ENCODE measurements around the gene CCDC182. TPM values are rescaled to one million over a fixed set of nuclear protein-coding genes. Genes with fewer than 3 reads are reported as not detected.

CCDC182 gene
- total RNA-seq, 4 donors from 2014 or later = not detected

GRCh38 chr17:57744195-57745170 is 616 bp downstream of the CCDC182 start:
- Histone ChIP-seq H3K9me3 (no peaks in the 10 kb centered on the region), H3K27ac (no peak overlapping the region), H3K4me3 (no peak overlapping the region), H3K27me3 (no peaks in the 10 kb centered on the region), H3K36me3 (no peaks in the 10 kb centered on the region), H3K4me1 (no peaks in the 10 kb centered on the region)
- TF ChIP-seq POLR2AphosphoS5 (IDR thresholded peaks at IDR 0.05) (no peak), EP300 (IDR thresholded peaks at IDR 0.05; ENCODE audit: low read depth) (no peak), POLR2A (IDR thresholded peaks at IDR 0.05) (no peak)
- TF ChIP-seq, protein P1, sequence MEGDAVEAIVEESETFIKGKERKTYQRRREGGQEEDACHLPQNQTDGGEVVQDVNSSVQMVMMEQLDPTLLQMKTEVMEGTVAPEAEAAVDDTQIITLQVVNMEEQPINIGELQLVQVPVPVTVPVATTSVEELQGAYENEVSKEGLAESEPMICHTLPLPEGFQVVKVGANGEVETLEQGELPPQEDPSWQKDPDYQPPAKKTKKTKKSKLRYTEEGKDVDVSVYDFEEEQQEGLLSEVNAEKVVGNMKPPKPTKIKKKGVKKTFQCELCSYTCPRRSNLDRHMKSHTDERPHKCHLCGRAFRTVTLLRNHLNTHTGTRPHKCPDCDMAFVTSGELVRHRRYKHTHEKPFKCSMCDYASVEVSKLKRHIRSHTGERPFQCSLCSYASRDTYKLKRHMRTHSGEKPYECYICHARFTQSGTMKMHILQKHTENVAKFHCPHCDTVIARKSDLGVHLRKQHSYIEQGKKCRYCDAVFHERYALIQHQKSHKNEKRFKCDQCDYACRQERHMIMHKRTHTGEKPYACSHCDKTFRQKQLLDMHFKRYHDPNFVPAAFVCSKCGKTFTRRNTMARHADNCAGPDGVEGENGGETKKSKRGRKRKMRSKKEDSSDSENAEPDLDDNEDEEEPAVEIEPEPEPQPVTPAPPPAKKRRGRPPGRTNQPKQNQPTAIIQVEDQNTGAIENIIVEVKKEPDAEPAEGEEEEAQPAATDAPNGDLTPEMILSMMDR (IDR thresholded peaks at IDR 0.05) = no peak
- intact Hi-C loops (cut with DNase I; ENCODE audit: low total_unique reads) (loop anchor here (5.0 to 10.0 kb wide), 2 partner anchors 502 to 610 kb away; no protein-coding TSS in a partner anchor), in situ Hi-C loops (cut with MboI; ENCODE audit: low pct_ligation_motif_present in 1 of 4, low pct_unique_long_range_greater_than_20kb in 1 of 4, low sequenced_read_pairs in 3 of 4) (loop anchor here in 3 of 4 donors (10.0 to 25.0 kb wide), 5 partner anchors 500 to 620 kb away; no protein-coding TSS in a partner anchor)
- DNase-seq = no peak
- WGBS, 2 donors (ENCODE audit: low coverage in 1 of 2) = 74 to 84% methylated on average over 5 to 26 of the region's 26 CpGs

- Histone ChIP-seq H3K27ac (no peak overlapping the region), H3K27me3 (no peaks in the 10 kb centered on the region), H3K4me1 (no peaks in the 10 kb centered on the region), H3K4me3 (no peak overlapping the region), H3K36me3 (no peaks in the 10 kb centered on the region), H3K9me3 (no peaks in the 10 kb centered on the region)
- intact Hi-C loops (cut with DNase I; ENCODE audit: low total_unique reads) (loop anchor here (10.0 kb wide), 1 partner anchor 605 kb away; no protein-coding TSS in a partner anchor), in situ Hi-C loops (cut with MboI; ENCODE audit: low pct_ligation_motif_present in 1 of 4, low pct_unique_long_range_greater_than_20kb in 1 of 4, low sequenced_read_pairs in 3 of 4) (loop anchor here in 3 of 4 donors (10.0 to 25.0 kb wide), 5 partner anchors 495 to 615 kb away; no protein-coding TSS in a partner anchor)
- no peak for DNase-seq
- TF ChIP-seq POLR2A (IDR thresholded peaks at IDR 0.05) = no peak
- no peak for TF ChIP-seq EP300 (IDR thresholded peaks at IDR 0.05; ENCODE audit: low read depth)
- no peak for TF ChIP-seq POLR2AphosphoS5 (IDR thresholded peaks at IDR 0.05)
- TF ChIP-seq, protein P1 (IDR thresholded peaks at IDR 0.05) = no peak
- WGBS, 2 donors (ENCODE audit: low coverage in 1 of 2) = 49% methylated on average over 2 of the region's 2 CpGs; no CpG with 5 or more reads in 1 of the 2 donors
Observed at GRCh38 chr17:57740235-57740528, 4.9 kb downstream of the CCDC182 start.

DNA sequence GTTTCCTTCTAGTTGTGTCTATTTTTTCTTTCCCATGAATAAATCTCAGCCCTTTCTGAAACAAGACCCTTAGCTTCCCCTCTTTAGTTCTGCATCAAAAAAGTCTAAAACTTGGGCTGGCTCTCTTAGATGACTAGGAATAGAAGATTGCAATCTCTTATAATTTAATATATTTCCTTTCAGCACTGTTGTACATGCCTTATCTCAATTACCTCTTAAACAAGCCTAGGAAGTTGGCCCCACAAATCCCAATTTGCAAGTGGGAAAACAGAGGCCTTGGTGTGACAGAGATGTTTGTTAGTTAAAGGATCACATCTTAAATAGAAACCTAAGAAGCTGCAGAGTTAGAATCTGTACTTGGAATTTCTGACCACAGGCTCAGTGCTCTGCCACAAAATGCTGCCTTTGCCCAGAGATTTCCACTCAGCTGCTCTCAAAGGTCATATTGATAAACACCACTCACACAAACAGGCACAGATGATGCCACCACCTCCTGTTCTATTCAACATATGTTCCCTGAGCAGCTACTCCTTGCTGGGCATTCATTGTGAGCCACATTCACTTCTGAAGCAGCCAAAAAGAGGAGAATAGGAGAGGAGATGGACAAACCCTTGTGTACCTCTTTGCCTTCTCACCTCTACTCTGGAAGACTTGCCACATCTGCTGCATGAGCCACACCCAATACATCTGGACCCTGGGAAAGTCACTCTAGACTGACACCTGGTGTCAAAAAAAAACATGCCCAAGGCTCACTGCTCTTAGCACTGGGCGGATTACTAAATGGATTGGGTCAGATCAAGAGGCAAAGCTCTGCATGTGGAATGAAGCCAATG is 5.5 kb downstream of the CCDC182 start:
- TF ChIP-seq POLR2A (IDR thresholded peaks at IDR 0.05) = no peak
- TF ChIP-seq POLR2AphosphoS5 (IDR thresholded peaks at IDR 0.05) = no peak
- TF ChIP-seq, protein P1 (IDR thresholded peaks at IDR 0.05) = peak; percentile 19 to 31 (median 28)
- TF ChIP-seq EP300 (IDR thresholded peaks at IDR 0.05; ENCODE audit: low read depth) = no peak
- Histone ChIP-seq H3K4me3 (no peak overlapping the region), H3K27me3 (no peaks in the 10 kb centered on the region), H3K9me3 (no peaks in the 10 kb centered on the region), H3K36me3 (no peaks in the 10 kb centered on the region), H3K4me1 (no peaks in the 10 kb centered on the region), H3K27ac (no peak overlapping the region)
- WGBS, 2 donors (ENCODE audit: low coverage in 1 of 2) = 40 to 60% methylated on average over 1 of the region's 1 CpG
- DNase-seq = no peak
- intact Hi-C loops (cut with DNase I; ENCODE audit: low total_unique reads) (loop anchor here (10.0 kb wide), 1 partner anchor 605 kb away; no protein-coding TSS in a partner anchor), in situ Hi-C loops (cut with MboI; ENCODE audit: low pct_ligation_motif_present in 1 of 4, low pct_unique_long_range_greater_than_20kb in 1 of 4, low sequenced_read_pairs in 3 of 4) (loop anchor here in 3 of 4 donors (10.0 to 25.0 kb wide), 5 partner anchors 495 to 615 kb away; no protein-coding TSS in a partner anchor)

Data from transverse colon (tissue), 4 donors.